Kidney (tissue), 14 donors: ENCODE results near the gene LANCL3. TPM values are rescaled to one million over a fixed set of nuclear protein-coding genes. Genes with fewer than 3 reads are reported as not detected.

Experiments used
- DNase-seq, 5 donors: peaks; one replicate each; pipeline ENCODE4 v3.0.0-alpha.2; 2013 to 2020
- FAIRE-seq: peaks from 2 replicates; lab custom pipeline; 2012; peaks lifted over from hg19 to GRCh38; lab: Jason Lieb, UNC
- H3K27ac ChIP-seq, 2 donors: one replicate each; pipeline ENCODE4 v1.7.0; 2013; ENCODE audit warnings: low read depth in 2 of 2, low read length in 2 of 2, inconsistent platforms in 1 of 2
- H3K27me3 ChIP-seq: one replicate; pipeline ENCODE4 v1.7.1; 2013; ENCODE audit warnings: low read length, inconsistent platforms; ENCODE audit not compliant: control insufficient read depth, insufficient read depth
- H3K36me3 ChIP-seq, 3 donors: one replicate each; pipeline versions ENCODE4 v1.7.0 to v1.7.1; 2013; ENCODE audit warnings: low read length in 3 of 3, control low read depth in 1 of 3, inconsistent platforms in 1 of 3; ENCODE audit not compliant: insufficient read depth in 3 of 3, control insufficient read depth in 2 of 3
- H3K4me1 ChIP-seq, 3 donors: one replicate each; pipeline versions ENCODE4 v1.7.0 to v1.7.1; 2013; ENCODE audit warnings: low read length in 3 of 3, inconsistent platforms in 1 of 3, low read depth in 1 of 3; ENCODE audit not compliant: control insufficient read depth in 2 of 3, insufficient read depth in 2 of 3
- H3K4me3 ChIP-seq, 3 donors: one replicate each; pipeline versions ENCODE4 v1.7.0 to v1.8.1; 2013; ENCODE audit warnings: low read length in 3 of 3, control low read depth in 1 of 3, inconsistent platforms in 1 of 3
- H3K9ac ChIP-seq, 3 donors: one replicate each; pipeline versions ENCODE4 v1.7.0 to v1.7.1; 2013; ENCODE audit warnings: low read length in 3 of 3, control low read depth in 1 of 3, inconsistent platforms in 1 of 3
- H3K9me3 ChIP-seq, 3 donors: one replicate each; pipeline versions ENCODE4 v1.7.0 to v1.7.1; 2013; ENCODE audit warnings: low read length in 3 of 3, control low read depth in 1 of 3, inconsistent platforms in 1 of 3; ENCODE audit not compliant: control insufficient read depth in 2 of 3, insufficient read depth in 1 of 3
- intact Hi-C: fragments of 100-400 bp; cut with DNase I; formaldehyde crosslinking; loops from one replicate; pipeline ENCODE4 v1.11.1; 2022
- polyA plus RNA-seq: library from polyadenylated mRNA; stranded (reverse); fragments of 350-450 nt; fragmentation: Illumina TruSeq; extraction: RNeasy Lipid Tissue Mini Kit (QIAGEN cat#74804); gene quantifications from one replicate; pipeline ENCODE4 v1.2.3, GENCODE V29; 2014; ENCODE audit warnings: low read depth, low replicate concordance; ENCODE audit not compliant: insufficient read depth
- total RNA-seq: library from RNA; stranded (reverse); fragmentation: NEBNext Ultra II Directional; extraction: Animal tissue kit (Norgen Biotek cat#: 25700); gene quantifications from one replicate; pipeline ENCODE4 v1.2.1, GENCODE V29; 2021
- TF ChIP-seq, protein P1 (sequence below): IDR thresholded peaks from 3 replicates; pipeline ENCODE4 v1.5.1; 2012; ENCODE audit warnings: mild to moderate bottlenecking, moderate library complexity, borderline replicate concordance; ENCODE audit not compliant: insufficient read depth; ENCODE audit errors: extremely low read depth
- donor health status: control.
- donor health status: control.
- donor health status: control.
- donor health status: control.
- donor health status: control.
- donor health status: DM: yes; HTN: yes; CAD: no.
- donor health status: Normal renal cell carcinoma (clear cell type).

LANCL3 gene
- total and polyA plus RNA-seq, 2 donors from 2014 or later = 0.30 to 0.38 TPM

DNA sequence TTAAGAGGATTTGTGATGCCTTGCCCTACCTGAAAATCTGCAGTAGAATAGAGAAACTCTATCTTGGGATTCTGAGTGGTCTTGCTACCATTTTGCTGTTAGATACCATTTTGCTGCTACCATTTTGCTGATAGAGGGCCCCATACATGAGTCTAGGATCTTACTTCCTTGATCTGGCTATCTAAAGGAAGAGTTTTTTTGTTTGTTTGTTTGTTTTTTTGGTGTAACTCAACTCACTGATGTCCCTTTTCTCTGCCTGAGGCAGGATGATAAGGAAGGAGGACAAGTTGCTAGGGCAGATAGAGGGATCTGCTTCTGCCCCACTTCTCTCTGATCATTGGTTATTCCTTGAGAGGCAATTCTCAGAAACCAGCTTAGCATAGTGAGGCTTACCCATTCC, 145.1 kb downstream of the LANCL3 start:
- DNase-seq (no peak), FAIRE-seq (no peak)
- intact Hi-C loops = no loop called here
- H3K27ac ChIP-seq = no peak overlapping the region
- H3K4me1 ChIP-seq = no peaks in the 10 kb centered on the region
- no peak overlapping the region for H3K9ac ChIP-seq
- no peaks in the 10 kb centered on the region for H3K36me3 ChIP-seq
- TF ChIP-seq, protein P1, sequence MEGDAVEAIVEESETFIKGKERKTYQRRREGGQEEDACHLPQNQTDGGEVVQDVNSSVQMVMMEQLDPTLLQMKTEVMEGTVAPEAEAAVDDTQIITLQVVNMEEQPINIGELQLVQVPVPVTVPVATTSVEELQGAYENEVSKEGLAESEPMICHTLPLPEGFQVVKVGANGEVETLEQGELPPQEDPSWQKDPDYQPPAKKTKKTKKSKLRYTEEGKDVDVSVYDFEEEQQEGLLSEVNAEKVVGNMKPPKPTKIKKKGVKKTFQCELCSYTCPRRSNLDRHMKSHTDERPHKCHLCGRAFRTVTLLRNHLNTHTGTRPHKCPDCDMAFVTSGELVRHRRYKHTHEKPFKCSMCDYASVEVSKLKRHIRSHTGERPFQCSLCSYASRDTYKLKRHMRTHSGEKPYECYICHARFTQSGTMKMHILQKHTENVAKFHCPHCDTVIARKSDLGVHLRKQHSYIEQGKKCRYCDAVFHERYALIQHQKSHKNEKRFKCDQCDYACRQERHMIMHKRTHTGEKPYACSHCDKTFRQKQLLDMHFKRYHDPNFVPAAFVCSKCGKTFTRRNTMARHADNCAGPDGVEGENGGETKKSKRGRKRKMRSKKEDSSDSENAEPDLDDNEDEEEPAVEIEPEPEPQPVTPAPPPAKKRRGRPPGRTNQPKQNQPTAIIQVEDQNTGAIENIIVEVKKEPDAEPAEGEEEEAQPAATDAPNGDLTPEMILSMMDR = no peak
- no peak overlapping the region for H3K4me3 ChIP-seq
- no peaks in the 10 kb centered on the region for H3K27me3 ChIP-seq
- no peaks in the 10 kb centered on the region for H3K9me3 ChIP-seq

DNA sequence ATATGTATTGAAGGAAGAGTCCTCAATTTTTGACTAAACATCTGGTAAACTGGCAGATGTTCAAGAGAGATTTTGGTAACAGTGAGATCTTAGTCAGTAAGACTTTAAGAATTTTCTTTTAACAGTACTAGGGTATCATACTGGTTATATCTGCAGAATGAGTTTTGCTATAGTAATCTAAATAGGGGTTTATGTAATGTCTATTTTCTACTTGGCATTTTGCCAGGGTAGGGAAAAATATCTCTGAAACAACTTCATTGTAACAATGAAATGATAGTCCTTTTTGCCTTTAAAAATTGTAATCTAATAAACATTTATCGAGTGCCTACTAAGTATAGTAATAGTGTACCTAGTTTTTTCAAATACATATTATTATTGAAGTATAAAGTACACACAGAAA, 146.2 kb downstream of the LANCL3 start:
- Histone ChIP-seq H3K27me3 (no peaks in the 10 kb centered on the region), H3K4me3 (no peak overlapping the region), H3K4me1 (no peaks in the 10 kb centered on the region), H3K9me3 (no peaks in the 10 kb centered on the region), H3K27ac (no peak overlapping the region), H3K36me3 (no peaks in the 10 kb centered on the region), H3K9ac (no peak overlapping the region)
- DNase-seq (no peak), FAIRE-seq (peak; percentile 29)
- intact Hi-C loops = no loop called here
- TF ChIP-seq, protein P1 = no peak

DNA sequence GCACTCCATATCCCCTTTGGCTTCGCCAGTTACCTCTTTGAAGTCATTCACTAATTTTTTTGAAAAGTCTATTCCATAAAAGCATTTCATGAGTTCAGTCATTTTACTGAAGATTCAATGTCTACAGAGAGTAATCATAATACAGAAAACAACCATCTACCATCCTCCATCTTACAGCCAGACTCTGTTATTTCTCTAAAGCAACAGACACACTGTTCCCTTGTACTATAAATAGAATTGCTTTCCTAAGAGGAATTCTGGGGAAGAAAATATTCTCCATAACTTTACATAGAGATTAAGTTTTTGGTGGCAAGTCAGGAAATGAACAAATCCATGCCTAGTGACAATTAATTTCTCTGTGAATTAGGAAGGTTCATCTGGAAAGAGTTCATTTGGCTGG, 151.1 kb downstream of the LANCL3 start:
- no peaks in the 10 kb centered on the region for H3K4me1 ChIP-seq
- no peaks in the 10 kb centered on the region for H3K9me3 ChIP-seq
- no peak overlapping the region for H3K27ac ChIP-seq
- TF ChIP-seq, protein P1 = no peak
- DNase-seq (no peak), FAIRE-seq (no peak)
- H3K9ac ChIP-seq = no peak overlapping the region
- H3K4me3 ChIP-seq = no peak overlapping the region
- no peaks in the 10 kb centered on the region for H3K27me3 ChIP-seq
- intact Hi-C loops = no loop called here
- H3K36me3 ChIP-seq = no peaks in the 10 kb centered on the region

GRCh38 chrX:37726346-37726745, 154.9 kb downstream of the LANCL3 start:
- no peaks in the 10 kb centered on the region for H3K9me3 ChIP-seq
- no peaks in the 10 kb centered on the region for H3K27me3 ChIP-seq
- no peak overlapping the region for H3K9ac ChIP-seq
- intact Hi-C loops = no loop called here
- DNase-seq (no peak), FAIRE-seq (no peak)
- TF ChIP-seq, protein P1 = no peak
- H3K36me3 ChIP-seq = no peaks in the 10 kb centered on the region
- no peaks in the 10 kb centered on the region for H3K4me1 ChIP-seq
- H3K27ac ChIP-seq = no peak overlapping the region
- H3K4me3 ChIP-seq = no peak overlapping the region
